ENCODE data around the gene AMER3. TPM values are rescaled to one million over a fixed set of nuclear protein-coding genes. Genes with fewer than 3 reads are reported as not detected.

AMER3 gene
- total and polyA plus RNA-seq, 10 of the 15 experiments (the other 5 are each of a cell fraction or from before 2014, with no cell fraction given): not detected

DNA sequence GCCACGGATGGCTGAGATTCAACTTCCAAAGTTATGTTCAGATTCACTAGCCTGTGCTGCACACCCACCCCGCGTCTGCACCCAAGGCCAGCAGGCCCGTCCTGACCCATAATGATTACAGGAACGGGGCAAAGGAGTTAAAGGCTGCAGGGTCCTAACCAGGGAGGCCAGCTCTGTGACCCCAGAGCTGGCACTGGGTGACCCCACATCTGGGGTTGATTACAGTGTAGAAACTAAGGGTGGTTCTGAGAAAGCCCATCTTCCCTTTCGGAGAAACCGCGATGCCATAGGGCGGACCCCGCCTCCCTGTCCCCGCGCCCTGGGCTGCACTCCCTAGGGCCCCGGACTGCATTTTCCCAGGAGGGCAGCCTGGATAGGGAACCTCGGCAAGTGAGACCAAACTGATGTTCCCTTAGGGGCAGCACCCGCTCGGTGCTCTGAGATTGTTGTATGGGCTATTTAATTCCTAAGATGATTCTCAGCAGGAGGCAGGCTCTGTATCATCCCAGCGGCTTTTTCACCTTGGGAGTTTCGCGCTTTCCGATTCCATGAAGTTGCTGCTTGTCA, 28.6 kb upstream of the AMER3 start:
- no peak for FAIRE-seq
- CTCF ChIA-PET: no interaction called here
- in situ Hi-C loops (cut with MboI): no loop called here
- TF ChIP-seq MTA2 (IDR thresholded peaks at IDR 0.05; ENCODE audit: low read depth) (no peak), JUNB (IDR thresholded peaks at IDR 0.05) (no peak), RELA (IDR thresholded peaks at IDR 0.05; ENCODE audit: borderline replicate concordance, partially characterized antibody) (no peak), PML (IDR thresholded peaks at IDR 0.05; ENCODE audit: low read length) (no peak), CREM (IDR thresholded peaks at IDR 0.05; ENCODE audit: low read depth) (no peak), PAX8 (IDR thresholded peaks at IDR 0.05) (no peak), JUND (IDR thresholded peaks at IDR 0.05; ENCODE audit: low read depth, low read length) (no peak), BCL11A (IDR thresholded peaks at IDR 0.05; ENCODE audit: low read depth, low read length) (no peak), BHLHE40 (IDR thresholded peaks at IDR 0.05; ENCODE audit: borderline replicate concordance in 1 of 2, low read depth in 2 of 2, low read length in 1 of 2) (no peak), RCOR1 (conservative IDR thresholded peaks at IDR 0.05; ENCODE audit: low read depth, low read length) (no peak), SMARCA5 (IDR thresholded peaks at IDR 0.05) (no peak), ETV6 (conservative IDR thresholded peaks at IDR 0.05 in 1 of 2, IDR thresholded peaks at IDR 0.05 in 1 of 2; ENCODE audit: borderline replicate concordance in 1 of 2, low read depth in 1 of 2) (no peak)
- TF ChIP-seq, protein P1, sequence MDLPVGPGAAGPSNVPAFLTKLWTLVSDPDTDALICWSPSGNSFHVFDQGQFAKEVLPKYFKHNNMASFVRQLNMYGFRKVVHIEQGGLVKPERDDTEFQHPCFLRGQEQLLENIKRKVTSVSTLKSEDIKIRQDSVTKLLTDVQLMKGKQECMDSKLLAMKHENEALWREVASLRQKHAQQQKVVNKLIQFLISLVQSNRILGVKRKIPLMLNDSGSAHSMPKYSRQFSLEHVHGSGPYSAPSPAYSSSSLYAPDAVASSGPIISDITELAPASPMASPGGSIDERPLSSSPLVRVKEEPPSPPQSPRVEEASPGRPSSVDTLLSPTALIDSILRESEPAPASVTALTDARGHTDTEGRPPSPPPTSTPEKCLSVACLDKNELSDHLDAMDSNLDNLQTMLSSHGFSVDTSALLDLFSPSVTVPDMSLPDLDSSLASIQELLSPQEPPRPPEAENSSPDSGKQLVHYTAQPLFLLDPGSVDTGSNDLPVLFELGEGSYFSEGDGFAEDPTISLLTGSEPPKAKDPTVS (IDR thresholded peaks at IDR 0.05; ENCODE audit: low read depth, low read length): no peak
- TF ChIP-seq, protein P2, sequence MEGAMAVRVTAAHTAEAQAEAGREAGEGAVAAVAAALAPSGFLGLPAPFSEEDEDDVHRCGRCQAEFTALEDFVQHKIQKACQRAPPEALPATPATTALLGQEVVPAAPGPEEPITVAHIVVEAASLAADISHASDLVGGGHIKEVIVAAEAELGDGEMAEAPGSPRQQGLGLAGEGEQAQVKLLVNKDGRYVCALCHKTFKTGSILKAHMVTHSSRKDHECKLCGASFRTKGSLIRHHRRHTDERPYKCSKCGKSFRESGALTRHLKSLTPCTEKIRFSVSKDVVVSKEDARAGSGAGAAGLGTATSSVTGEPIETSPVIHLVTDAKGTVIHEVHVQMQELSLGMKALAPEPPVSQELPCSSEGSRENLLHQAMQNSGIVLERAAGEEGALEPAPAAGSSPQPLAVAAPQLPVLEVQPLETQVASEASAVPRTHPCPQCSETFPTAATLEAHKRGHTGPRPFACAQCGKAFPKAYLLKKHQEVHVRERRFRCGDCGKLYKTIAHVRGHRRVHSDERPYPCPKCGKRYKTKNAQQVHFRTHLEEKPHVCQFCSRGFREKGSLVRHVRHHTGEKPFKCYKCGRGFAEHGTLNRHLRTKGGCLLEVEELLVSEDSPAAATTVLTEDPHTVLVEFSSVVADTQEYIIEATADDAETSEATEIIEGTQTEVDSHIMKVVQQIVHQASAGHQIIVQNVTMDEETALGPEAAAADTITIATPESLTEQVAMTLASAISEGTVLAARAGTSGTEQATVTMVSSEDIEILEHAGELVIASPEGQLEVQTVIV (IDR thresholded peaks at IDR 0.05; ENCODE audit: borderline replicate concordance, partially characterized antibody): no peak
- TF ChIP-seq, protein P3, sequence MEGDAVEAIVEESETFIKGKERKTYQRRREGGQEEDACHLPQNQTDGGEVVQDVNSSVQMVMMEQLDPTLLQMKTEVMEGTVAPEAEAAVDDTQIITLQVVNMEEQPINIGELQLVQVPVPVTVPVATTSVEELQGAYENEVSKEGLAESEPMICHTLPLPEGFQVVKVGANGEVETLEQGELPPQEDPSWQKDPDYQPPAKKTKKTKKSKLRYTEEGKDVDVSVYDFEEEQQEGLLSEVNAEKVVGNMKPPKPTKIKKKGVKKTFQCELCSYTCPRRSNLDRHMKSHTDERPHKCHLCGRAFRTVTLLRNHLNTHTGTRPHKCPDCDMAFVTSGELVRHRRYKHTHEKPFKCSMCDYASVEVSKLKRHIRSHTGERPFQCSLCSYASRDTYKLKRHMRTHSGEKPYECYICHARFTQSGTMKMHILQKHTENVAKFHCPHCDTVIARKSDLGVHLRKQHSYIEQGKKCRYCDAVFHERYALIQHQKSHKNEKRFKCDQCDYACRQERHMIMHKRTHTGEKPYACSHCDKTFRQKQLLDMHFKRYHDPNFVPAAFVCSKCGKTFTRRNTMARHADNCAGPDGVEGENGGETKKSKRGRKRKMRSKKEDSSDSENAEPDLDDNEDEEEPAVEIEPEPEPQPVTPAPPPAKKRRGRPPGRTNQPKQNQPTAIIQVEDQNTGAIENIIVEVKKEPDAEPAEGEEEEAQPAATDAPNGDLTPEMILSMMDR (IDR thresholded peaks at IDR 0.05 in 2 of 3, conservative IDR thresholded peaks at IDR 0.05 in 1 of 3; ENCODE audit: control insufficient read depth in 2 of 3, extremely low read depth in 1 of 3, insufficient read depth in 1 of 3, low read depth in 3 of 3, low read length in 3 of 3): no peak

More for the DNA sequence above, 28.6 kb upstream of the AMER3 start:
- peak overlapping the region; percentile 72 for H3K9ac ChIP-seq (ENCODE audit: control insufficient read depth, insufficient read depth, low read length)
- no peak overlapping the region for H3K27ac ChIP-seq (ENCODE audit: control insufficient read depth, insufficient read depth)
- DNase-seq (ENCODE audit: low read depth, low spot score): no peak
- H3K9me3 ChIP-seq (replicated peaks; ENCODE audit: control insufficient read depth, insufficient read depth, low read length): no peaks in the 10 kb centered on the region; the same call in 2 of the 3 replicates
- H4K20me1 ChIP-seq (ENCODE audit: control insufficient read depth, insufficient read depth): no peaks in the 10 kb centered on the region
- peaks cover 9% of the 10 kb centered on the region for H3K4me1 ChIP-seq (ENCODE audit: control insufficient read depth, insufficient read depth, low read length)
- ATAC-seq: no peak
- no peaks in the 10 kb centered on the region for H3K27me3 ChIP-seq (replicated peaks in 1 of 2; ENCODE audit: control insufficient read depth in 2 of 2, insufficient read depth in 2 of 2, low read length in 1 of 2)
- H2AFZ ChIP-seq (ENCODE audit: control insufficient read depth, low read depth, low read length): peak overlapping the region; percentile 81
- H3K36me3 ChIP-seq (ENCODE audit: control insufficient read depth in 2 of 2, insufficient read depth in 2 of 2, low read length in 1 of 2): no peaks in the 10 kb centered on the region
- H3K4me3 ChIP-seq: peak overlapping the region; percentile 80
- no TSS peak for BruUV-seq (replicated peaks)
- H3K79me2 ChIP-seq (ENCODE audit: control insufficient read depth, insufficient read depth, low read length): no peaks in the 10 kb centered on the region
- ChIA-PET RAD21 (ENCODE audit: unreplicated experiment) (no interaction called here), POLR2A (no interaction called here), SMC1A (ENCODE audit: uncharacterized antibody, unreplicated experiment) (no interaction called here)
- H3K4me2 ChIP-seq (ENCODE audit: control insufficient read depth, insufficient read depth): peak overlapping the region; percentile 90
- intact Hi-C loops (cut with micrococcal nuclease; ENCODE audit: unreplicated experiment): no loop called here
- WGBS (ENCODE audit: insufficient coverage, insufficient replicate concordance, low lambda C conversion rate, missing lambda C conversion rate): 62% methylated on average over 20 of the region's 20 CpGs
